ENCODE data around the gene OSBPL1A.

DNA sequence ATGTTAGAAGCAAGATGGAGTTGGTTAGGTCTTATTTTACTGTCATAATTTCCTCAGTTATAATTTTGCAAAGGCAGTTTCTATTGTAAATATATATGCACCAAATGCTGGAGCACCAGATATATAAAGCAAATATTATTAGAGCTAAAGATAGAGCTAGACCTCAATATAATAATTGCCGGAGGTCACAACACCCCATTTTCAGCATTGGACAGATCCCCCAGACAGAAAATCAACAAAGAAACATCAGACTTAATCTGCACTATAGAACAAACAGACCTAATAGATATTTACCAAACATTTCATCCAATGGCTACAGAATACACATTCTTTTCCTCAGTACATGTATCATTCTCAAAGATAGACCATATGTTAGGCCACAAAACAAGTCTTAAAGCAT lies 143.6 kb downstream of the OSBPL1A start:
- TF ChIP-seq ELF4 (IDR thresholded peaks at IDR 0.05) (no peak), FOXK2 (IDR thresholded peaks at IDR 0.05) (no peak), LEF1 (IDR thresholded peaks at IDR 0.05; ENCODE audit: borderline replicate concordance) (no peak), FOXM1 (IDR thresholded peaks at IDR 0.05; ENCODE audit: borderline replicate concordance) (no peak), NFRKB (IDR thresholded peaks at IDR 0.05) (no peak), SP1 (IDR thresholded peaks at IDR 0.05) (no peak), FOXA1 (IDR thresholded peaks at IDR 0.05) (no peak), ZNF384 (IDR thresholded peaks at IDR 0.05) (no peak), HDGF (IDR thresholded peaks at IDR 0.05; ENCODE audit: borderline replicate concordance) (no peak)
